SK-N-SH treated with all-trans-retinoic acid at 6 μM for 48 hours (cell line): ENCODE results near the gene MAGEA2B.
"Not testable (repeated sequence)": the region's sequence is repeated elsewhere in the genome, so short reads cannot be mapped to it uniquely, and the experiment has no call there.

Experiments
- CREB5 ChIP-seq: fragments of 250-450 bp; sonication (Bioruptor Pico); IDR thresholded peaks from 2 replicates; pipeline ENCODE4 v1.5.1; 2020; ENCODE audit warnings: low read depth, mild to moderate bottlenecking, moderate library complexity
- CSRNP3 ChIP-seq: fragments of 250-450 bp; sonication (Bioruptor Pico); IDR thresholded peaks from 2 replicates; pipeline ENCODE4 v1.5.1; 2021; ENCODE audit warnings: mild to moderate bottlenecking, moderate library complexity
- OSR1 ChIP-seq: fragments of 250-450 bp; sonication (Bioruptor Pico); IDR thresholded peaks from 2 replicates; pipeline ENCODE4 v1.8.0; 2022; ENCODE audit warnings: moderate library complexity, mild to moderate bottlenecking, inconsistent platforms
- PATZ1 ChIP-seq: fragments of 250-450 bp; sonication (Bioruptor Pico); IDR thresholded peaks from 2 replicates; pipeline ENCODE4 v1.8.0; 2020; ENCODE audit warnings: mild to moderate bottlenecking, moderate library complexity, borderline replicate concordance
- PPARA ChIP-seq: fragments of 250-450 bp; sonication (Bioruptor Pico); IDR thresholded peaks from 2 replicates; pipeline ENCODE4 v1.5.0; 2020; ENCODE audit warnings: mild to moderate bottlenecking, borderline replicate concordance
- RARB ChIP-seq: fragments of 250-450 bp; sonication (Bioruptor Pico); IDR thresholded peaks from 2 replicates; pipeline ENCODE4 v1.8.0; 2021; ENCODE audit warnings: mild to moderate bottlenecking, moderate library complexity
- SNAI2 ChIP-seq: fragments of 250-450 bp; sonication (Bioruptor Pico); IDR thresholded peaks from 2 replicates; pipeline ENCODE4 v1.5.0; 2020; ENCODE audit warnings: mild to moderate bottlenecking, moderate library complexity
- ZFP3 ChIP-seq: fragments of 250-450 bp; sonication (Bioruptor Pico); IDR thresholded peaks from 2 replicates; pipeline ENCODE4 v1.5.0; 2020; ENCODE audit warnings: mild to moderate bottlenecking, moderate library complexity
- ZFP30 ChIP-seq: fragments of 450-650 bp; formaldehyde crosslinking; IDR thresholded peaks from 2 replicates; pipeline ENCODE4 v1.5.0; 2022; ENCODE audit warnings: mild to moderate bottlenecking, moderate library complexity
- ZNF8 ChIP-seq: fragments of 450-650 bp; formaldehyde crosslinking; IDR thresholded peaks from 2 replicates; pipeline ENCODE4 v1.5.0; 2020; ENCODE audit warnings: mild to moderate bottlenecking, moderate library complexity

GRCh38 chrX:152753686-152754650, 39.5 kb downstream of the MAGEA2B start, which contains the start of gene MAGEA2:
- not testable (repeated sequence) for TF ChIP-seq SNAI2 (CRISPR knock-in tag); ZNF8 (CRISPR knock-in tag); PATZ1 (CRISPR knock-in tag); PPARA (CRISPR knock-in tag); ZFP3; ZFP30 (CRISPR knock-in tag); CREB5 (CRISPR knock-in tag); CSRNP3 (CRISPR knock-in tag); OSR1 (CRISPR knock-in tag); RARB (CRISPR knock-in tag)
